ENCODE data around the gene SLC8B1.

DNA sequence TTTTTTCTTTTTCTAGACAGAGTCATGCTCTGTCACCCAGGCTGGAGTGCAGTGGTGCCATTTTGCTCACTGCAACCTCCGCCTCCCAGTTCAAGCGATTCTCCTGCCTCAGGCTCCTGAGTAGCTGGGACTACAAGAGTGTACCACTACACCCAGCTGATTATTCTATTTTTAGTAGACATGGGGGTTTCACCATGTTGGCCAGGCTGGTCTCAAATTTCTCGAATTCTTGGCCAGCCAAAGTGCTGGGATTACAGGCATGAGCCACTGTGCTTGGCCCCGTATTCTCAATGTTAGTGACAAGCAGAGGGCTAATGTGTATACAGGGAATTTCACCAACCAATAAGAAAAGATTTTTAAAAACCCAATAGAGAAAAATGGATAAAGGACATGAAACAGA, 31.9 kb upstream of the SLC8B1 start:
- TF ChIP-seq, protein P1, sequence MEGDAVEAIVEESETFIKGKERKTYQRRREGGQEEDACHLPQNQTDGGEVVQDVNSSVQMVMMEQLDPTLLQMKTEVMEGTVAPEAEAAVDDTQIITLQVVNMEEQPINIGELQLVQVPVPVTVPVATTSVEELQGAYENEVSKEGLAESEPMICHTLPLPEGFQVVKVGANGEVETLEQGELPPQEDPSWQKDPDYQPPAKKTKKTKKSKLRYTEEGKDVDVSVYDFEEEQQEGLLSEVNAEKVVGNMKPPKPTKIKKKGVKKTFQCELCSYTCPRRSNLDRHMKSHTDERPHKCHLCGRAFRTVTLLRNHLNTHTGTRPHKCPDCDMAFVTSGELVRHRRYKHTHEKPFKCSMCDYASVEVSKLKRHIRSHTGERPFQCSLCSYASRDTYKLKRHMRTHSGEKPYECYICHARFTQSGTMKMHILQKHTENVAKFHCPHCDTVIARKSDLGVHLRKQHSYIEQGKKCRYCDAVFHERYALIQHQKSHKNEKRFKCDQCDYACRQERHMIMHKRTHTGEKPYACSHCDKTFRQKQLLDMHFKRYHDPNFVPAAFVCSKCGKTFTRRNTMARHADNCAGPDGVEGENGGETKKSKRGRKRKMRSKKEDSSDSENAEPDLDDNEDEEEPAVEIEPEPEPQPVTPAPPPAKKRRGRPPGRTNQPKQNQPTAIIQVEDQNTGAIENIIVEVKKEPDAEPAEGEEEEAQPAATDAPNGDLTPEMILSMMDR (IDR thresholded peaks at IDR 0.05) = no peak
- no peak for TF ChIP-seq POLR2A (IDR thresholded peaks at IDR 0.05)
